DMS79 (cell line): ENCODE data around the gene BTD.
A peak's percentile ranks its signal among the peaks of the same experiment; 100 is the strongest.
"Not testable (repeated sequence)": the region's sequence is repeated elsewhere in the genome, so short reads cannot be mapped to it uniquely, and the experiment has no call there.

Experiments
- DNase-seq: peaks from one replicate; lab custom pipeline; 2025; lab: John Stamatoyannopoulos, UW

Gene BTD

GRCh38 chr3:15604584-15604983 lies 3.0 kb downstream of the BTD start:
- DNase-seq, result not testable (repeated sequence)

- no peak for DNase-seq
These were observed 4.9 kb downstream of the BTD start for GRCh38 chr3:15606434-15606891.

GRCh38 chr3:15610082-15610759 lies 8.7 kb downstream of the BTD start:
- DNase-seq, result no peak

- no peak for DNase-seq
These were observed 9.5 kb downstream of the BTD start for GRCh38 chr3:15611018-15611417.

GRCh38 chr3:15612001-15612400 lies 10.5 kb downstream of the BTD start:
- no peak for DNase-seq

- DNase-seq, result no peak
These were observed 13.4 kb downstream of the BTD start for GRCh38 chr3:15614958-15615357.

DNA sequence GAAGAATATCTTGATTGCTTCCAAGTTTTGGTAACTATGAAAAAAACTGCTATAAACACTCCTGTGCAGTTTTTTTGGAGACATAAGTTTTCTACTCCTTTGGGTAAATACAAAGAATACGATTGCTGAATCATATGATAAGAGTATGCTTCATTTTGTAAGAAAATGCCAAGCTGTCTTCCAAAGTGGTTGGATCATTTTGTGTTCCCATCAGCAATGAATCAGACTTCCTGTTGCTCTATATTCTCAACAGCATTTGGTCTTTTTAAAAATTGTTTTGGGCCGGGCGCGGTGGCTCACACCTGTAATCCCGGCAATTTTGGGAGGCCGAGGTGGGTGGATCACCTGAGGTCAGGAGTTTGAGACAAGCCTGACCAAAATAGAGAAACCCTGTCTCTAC lies 14.5 kb downstream of the BTD start:
- no peak for DNase-seq

GRCh38 chr3:15619659-15620464 lies 18.3 kb downstream of the BTD start:
- DNase-seq, result not testable (repeated sequence)

DNA sequence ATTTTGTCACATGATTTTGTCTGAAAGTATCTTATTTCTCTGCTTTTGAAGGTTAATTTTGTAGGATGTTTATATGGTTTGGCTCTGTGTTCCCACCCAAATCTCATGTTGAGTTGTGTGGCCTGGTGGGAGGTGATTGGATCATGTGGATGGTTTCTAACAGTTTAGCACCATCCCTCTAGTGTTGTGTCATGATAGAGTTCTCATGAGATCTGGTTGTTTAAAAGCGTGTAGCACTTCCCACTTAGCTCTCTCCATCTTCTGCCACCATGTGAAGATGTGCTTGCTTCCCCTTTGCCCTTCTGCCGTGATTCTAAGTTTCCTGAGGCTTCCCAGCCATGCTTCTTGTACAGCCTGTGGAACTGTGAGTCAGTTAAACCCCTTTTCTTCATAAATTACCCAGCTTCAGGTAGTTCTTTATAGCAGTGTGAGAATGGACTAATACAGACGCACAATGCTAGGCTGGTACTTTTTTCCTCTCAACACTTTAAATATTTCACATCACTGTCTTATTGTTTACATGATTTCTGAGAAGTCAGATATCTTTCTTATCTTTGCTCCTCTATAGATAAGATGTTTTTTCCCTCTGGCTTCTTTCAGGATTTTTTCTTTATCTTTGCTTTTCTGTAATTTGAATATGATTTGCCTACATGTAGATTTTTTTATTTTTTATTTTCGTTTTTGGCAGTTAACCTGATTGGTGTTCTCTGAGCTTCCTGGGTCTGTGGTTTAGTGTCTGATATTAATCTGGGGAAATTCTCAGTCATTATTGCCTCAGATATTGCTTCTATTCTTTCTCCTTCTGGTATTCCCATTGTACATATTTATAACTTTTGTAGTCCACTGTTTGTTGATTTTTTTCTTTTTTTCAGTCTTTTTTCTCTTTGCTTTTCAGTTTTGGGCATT lies 22.2 kb downstream of the BTD start:
- DNase-seq, result no peak

GRCh38 chr3:15628967-15629366 lies 27.4 kb downstream of the BTD start:
- no peak for DNase-seq

GRCh38 chr3:15629860-15630597 lies 28.5 kb downstream of the BTD start:
- DNase-seq, result no peak

DNA sequence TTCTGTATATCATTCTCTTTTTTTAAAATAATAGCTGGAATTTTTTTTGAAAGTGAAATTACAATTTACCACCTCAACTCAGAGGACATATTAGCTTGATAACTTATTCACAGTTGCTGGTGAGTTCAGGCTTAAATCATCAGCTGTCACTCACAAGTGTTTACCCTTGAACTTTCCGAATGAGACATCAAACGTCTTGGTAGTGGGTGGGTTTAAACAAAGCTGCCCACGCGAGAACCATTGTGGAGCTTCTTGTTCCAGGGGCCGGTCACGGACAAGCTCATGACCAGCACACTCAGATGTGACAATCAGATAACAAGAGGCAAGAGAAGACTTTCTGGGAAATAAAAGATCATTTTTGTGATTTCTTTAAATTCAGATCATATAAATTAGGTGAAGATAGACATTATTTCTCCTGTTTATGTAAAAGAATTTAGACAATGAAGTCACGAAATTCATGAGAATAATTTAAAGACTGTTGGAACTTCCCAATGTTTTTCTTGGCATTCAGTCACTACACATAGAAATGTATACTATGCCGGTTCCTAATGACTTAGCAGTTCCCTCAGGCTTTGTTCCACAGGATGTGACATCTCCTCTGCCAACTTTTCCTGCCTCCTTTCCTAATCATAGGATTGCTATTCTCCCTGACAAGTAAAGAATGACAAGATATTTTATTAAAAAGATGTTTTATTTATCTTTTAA lies 29.3 kb downstream of the BTD start:
- no peak for DNase-seq

- no peak for DNase-seq
These were observed 30.1 kb downstream of the BTD start for GRCh38 chr3:15631426-15632211.

- DNase-seq, result no peak
These were observed 30.7 kb downstream of the BTD start for GRCh38 chr3:15632212-15632580.

- peak; percentile 66 for DNase-seq
These were observed 31.6 kb downstream of the BTD start for GRCh38 chr3:15633159-15633558.

DNA sequence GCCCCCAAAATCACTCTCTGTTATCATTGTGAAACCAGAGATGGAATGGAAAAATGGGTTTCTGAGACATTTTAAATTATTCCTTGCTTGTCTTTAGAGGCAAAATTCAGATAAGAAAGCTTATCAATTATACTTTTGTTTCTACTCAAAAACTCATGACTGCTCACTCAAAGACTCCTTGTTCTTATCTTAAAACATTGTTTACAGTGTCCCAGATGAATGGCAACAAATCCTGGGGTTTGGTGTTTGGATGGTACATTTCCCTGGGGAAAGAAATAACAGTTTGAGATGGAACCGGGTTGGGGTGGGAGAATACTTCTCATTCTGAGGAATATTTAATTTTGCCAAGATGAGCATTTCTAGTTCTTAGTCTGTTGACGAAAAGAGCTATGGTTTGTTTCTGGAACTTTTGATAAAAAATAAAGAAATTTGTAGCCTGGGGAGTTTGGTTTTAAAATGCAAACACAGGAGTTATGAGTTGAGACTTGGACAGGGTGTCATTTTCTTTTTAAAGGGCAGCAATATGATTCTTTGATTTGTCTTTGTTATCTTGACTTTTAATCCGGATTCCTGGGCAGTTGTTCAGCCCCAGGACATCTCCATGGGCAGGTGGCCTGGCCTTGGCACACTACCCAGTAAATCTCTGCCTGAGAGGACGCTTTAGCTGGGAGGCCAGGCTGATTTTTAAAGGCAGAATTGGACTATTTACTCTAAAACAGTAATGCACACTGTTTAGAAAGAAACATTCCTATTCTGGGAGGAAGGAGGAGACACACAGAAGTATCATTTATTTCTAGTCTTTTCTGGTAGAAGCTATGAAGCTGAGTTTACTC lies 32.4 kb downstream of the BTD start:
- no peak for DNase-seq

DNA sequence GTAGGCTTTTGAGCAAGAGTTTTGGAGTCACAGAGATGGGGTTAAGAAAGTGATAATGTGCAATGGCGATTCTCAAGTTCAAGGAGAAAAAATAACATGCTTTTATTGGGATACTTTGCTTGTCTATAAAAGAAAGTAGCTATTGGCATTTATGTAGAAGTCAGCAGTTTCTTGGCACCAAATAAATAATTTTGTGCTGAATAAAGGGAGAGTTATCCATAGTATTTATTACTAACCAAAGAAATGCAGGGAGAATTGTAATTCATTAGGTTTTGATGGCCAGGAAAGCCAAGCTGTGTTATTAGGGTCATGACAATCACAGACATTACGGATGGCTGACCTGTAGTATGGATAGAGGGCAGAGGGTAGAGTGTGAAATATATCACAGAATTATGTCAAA lies 33.1 kb downstream of the BTD start:
- no peak for DNase-seq

DNA sequence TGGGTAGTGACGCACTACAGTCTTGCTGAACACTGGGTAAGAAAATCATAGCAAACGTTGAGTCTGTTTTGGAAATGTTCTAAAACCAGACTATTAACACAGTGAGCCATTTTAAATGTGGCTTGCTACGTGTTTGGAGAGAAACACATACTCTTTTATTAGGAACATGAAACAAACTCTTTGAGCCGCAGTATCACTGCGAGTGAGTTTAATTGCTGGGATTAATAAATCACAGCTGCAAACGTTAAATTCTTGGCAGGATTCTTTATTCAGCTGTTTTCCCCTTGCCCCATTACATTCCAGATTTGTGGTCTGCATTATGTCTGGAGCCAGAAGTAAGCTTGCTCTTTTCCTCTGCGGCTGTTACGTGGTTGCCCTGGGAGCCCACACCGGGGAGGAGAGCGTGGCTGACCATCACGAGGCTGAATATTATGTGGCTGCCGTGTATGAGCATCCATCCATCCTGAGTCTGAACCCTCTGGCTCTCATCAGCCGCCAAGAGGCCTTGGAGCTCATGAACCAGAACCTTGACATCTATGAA lies 33.6 kb downstream of the BTD start:
- no peak for DNase-seq

- no peak for DNase-seq
These were observed 34.6 kb downstream of the BTD start for GRCh38 chr3:15636028-15636709.
